ENCODE data around the gene MYO1D. TPM values are rescaled to one million over a fixed set of nuclear protein-coding genes. Genes with fewer than 3 reads are reported as not detected.

MYO1D gene
- total RNA-seq, 1 donor from 2014 or later, result 5.5 TPM

- DNase-seq, result no peak
- H3K4me3 ChIP-seq, result no peak overlapping the region
- intact Hi-C loops (cut with micrococcal nuclease), result no loop called here
- H3K27ac ChIP-seq (replicated peaks), result no peak overlapping the region
- H3K36me3 ChIP-seq, result no peaks in the 10 kb centered on the region
- no peaks in the 10 kb centered on the region for H3K9me3 ChIP-seq (replicated peaks)
- no peaks in the 10 kb centered on the region for H3K27me3 ChIP-seq (ENCODE audit: low read depth)
- TF ChIP-seq, protein P1, sequence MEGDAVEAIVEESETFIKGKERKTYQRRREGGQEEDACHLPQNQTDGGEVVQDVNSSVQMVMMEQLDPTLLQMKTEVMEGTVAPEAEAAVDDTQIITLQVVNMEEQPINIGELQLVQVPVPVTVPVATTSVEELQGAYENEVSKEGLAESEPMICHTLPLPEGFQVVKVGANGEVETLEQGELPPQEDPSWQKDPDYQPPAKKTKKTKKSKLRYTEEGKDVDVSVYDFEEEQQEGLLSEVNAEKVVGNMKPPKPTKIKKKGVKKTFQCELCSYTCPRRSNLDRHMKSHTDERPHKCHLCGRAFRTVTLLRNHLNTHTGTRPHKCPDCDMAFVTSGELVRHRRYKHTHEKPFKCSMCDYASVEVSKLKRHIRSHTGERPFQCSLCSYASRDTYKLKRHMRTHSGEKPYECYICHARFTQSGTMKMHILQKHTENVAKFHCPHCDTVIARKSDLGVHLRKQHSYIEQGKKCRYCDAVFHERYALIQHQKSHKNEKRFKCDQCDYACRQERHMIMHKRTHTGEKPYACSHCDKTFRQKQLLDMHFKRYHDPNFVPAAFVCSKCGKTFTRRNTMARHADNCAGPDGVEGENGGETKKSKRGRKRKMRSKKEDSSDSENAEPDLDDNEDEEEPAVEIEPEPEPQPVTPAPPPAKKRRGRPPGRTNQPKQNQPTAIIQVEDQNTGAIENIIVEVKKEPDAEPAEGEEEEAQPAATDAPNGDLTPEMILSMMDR (IDR thresholded peaks at IDR 0.05; ENCODE audit: borderline replicate concordance), result no peak
- peaks cover 3% of the 10 kb centered on the region for H3K4me1 ChIP-seq
Observed at GRCh38 chr17:32833526-32833925, 43.4 kb downstream of the MYO1D start.

- no peak for DNase-seq
- TF ChIP-seq, protein P1 (IDR thresholded peaks at IDR 0.05; ENCODE audit: borderline replicate concordance), result no peak
- Histone ChIP-seq H3K27ac (replicated peaks) (no peak overlapping the region), H3K27me3 (ENCODE audit: low read depth) (no peaks in the 10 kb centered on the region), H3K9me3 (replicated peaks) (no peaks in the 10 kb centered on the region), H3K4me1 (peaks cover 8% of the 10 kb centered on the region), H3K36me3 (no peaks in the 10 kb centered on the region), H3K4me3 (no peak overlapping the region)
- intact Hi-C loops (cut with micrococcal nuclease), result no loop called here
Observed at GRCh38 chr17:32833076-32833475, 43.8 kb downstream of the MYO1D start.

- DNase-seq, result no peak
- peaks cover 10% of the 10 kb centered on the region for H3K4me1 ChIP-seq
- no peaks in the 10 kb centered on the region for H3K27me3 ChIP-seq (ENCODE audit: low read depth)
- H3K4me3 ChIP-seq, result no peak overlapping the region
- no peak overlapping the region for H3K27ac ChIP-seq (replicated peaks)
- intact Hi-C loops (cut with micrococcal nuclease), result no loop called here
- H3K9me3 ChIP-seq (replicated peaks), result no peaks in the 10 kb centered on the region
- H3K36me3 ChIP-seq, result no peaks in the 10 kb centered on the region
- TF ChIP-seq, protein P1 (IDR thresholded peaks at IDR 0.05; ENCODE audit: borderline replicate concordance), result no peak
Observed at GRCh38 chr17:32831627-32832243, 45.2 kb downstream of the MYO1D start.

DNA sequence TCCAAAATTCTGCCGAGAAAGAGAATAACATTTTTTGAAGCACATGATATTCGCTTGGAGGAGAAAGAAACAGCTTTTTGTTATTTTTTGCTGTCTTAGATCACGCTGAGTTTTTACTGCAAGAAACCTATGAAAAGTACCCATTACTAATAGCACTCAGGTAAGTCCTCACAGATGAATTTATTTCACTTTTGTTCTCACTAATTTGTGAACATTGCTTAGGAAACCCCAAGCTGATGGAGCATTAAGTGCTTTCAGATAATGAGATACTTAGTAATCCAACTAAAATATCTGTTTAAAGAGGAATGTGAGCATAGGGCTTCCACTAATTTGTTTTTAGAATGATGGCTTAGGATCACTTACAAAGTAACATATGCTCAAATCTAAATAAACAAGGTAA, 45.7 kb downstream of the MYO1D start:
- H3K27me3 ChIP-seq (ENCODE audit: low read depth), result no peaks in the 10 kb centered on the region

DNA sequence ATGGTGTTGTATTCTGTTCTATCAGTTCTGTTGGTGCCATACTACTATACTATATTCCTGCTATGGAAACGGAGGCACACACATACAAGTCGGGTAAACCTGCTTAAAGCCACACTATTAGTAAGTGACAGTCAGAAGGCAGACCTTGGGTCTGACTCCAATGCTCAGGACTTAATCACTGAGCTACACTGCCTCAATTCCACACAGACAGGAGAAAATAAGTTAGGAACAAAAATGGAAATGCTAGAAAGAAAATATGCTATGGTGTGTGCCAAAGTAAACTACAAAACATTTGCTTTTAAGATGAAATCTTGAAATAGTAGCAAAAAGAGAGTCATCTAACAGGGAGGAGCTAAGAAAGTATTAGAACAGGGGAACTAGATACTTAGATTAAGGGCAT, 48.1 kb downstream of the MYO1D start:
- TF ChIP-seq, protein P1 (IDR thresholded peaks at IDR 0.05; ENCODE audit: borderline replicate concordance), result no peak
- Histone ChIP-seq H3K27me3 (ENCODE audit: low read depth) (no peaks in the 10 kb centered on the region), H3K9me3 (replicated peaks) (no peaks in the 10 kb centered on the region), H3K4me1 (peaks cover 10% of the 10 kb centered on the region), H3K36me3 (no peaks in the 10 kb centered on the region), H3K4me3 (no peak overlapping the region), H3K27ac (replicated peaks) (peak overlapping the region; percentile 55)
- DNase-seq, result no peak
- intact Hi-C loops (cut with micrococcal nuclease), result no loop called here

More for the DNA sequence above, 45.7 kb downstream of the MYO1D start:
- TF ChIP-seq, protein P1 (IDR thresholded peaks at IDR 0.05; ENCODE audit: borderline replicate concordance), result no peak
- Histone ChIP-seq H3K4me1 (peaks cover 10% of the 10 kb centered on the region), H3K27ac (replicated peaks) (no peak overlapping the region), H3K36me3 (no peaks in the 10 kb centered on the region), H3K9me3 (replicated peaks) (no peaks in the 10 kb centered on the region), H3K4me3 (no peak overlapping the region)
- no peak for DNase-seq
- intact Hi-C loops (cut with micrococcal nuclease), result no loop called here

All from left ventricle myocardium inferior (tissue), 1 donor.